ENCODE results near the gene UBP1.

Gene UBP1

GRCh38 chr3:33426068-33426467 lies 14.1 kb downstream of the UBP1 start:
- intact Hi-C loops (cut with DNase I; ENCODE audit: low total_unique reads), result no loop called here
- Histone ChIP-seq H3K27me3 (no peaks in the 10 kb centered on the region), H3K4me1 (peaks cover 0 to 45% (median 14%) of the 10 kb centered on the region in 4 donors), H3K4me3 (no peak overlapping the region), H3K36me3 (peaks cover 5 to 21% (median 15%) of the 10 kb centered on the region in 3 donors), H3K9me3 (no peaks in the 10 kb centered on the region), H3K27ac (no peak overlapping the region)
- no peak for TF ChIP-seq CTCF (IDR thresholded peaks at IDR 0.05)
- DNase-seq, result no peak

GRCh38 chr3:33425453-33425852 lies 14.8 kb downstream of the UBP1 start:
- Histone ChIP-seq H3K9me3 (no peaks in the 10 kb centered on the region), H3K36me3 (peaks cover 5 to 27% (median 21%) of the 10 kb centered on the region in 3 donors), H3K27ac (no peak overlapping the region), H3K4me3 (no peak overlapping the region), H3K27me3 (no peaks in the 10 kb centered on the region), H3K4me1 (peaks cover 0 to 40% (median 12%) of the 10 kb centered on the region in 4 donors)
- DNase-seq, result no peak
- no peak for TF ChIP-seq CTCF (IDR thresholded peaks at IDR 0.05)
- intact Hi-C loops (cut with DNase I; ENCODE audit: low total_unique reads), result no loop called here

GRCh38 chr3:33424606-33425452 lies 15.4 kb downstream of the UBP1 start:
- Histone ChIP-seq H3K27ac (no peak overlapping the region), H3K4me3 (no peak overlapping the region), H3K36me3 (peaks cover 5 to 30% (median 22%) of the 10 kb centered on the region in 3 donors), H3K9me3 (no peaks in the 10 kb centered on the region), H3K4me1 (peaks cover 0 to 34% (median 9%) of the 10 kb centered on the region in 4 donors), H3K27me3 (no peaks in the 10 kb centered on the region)
- no peak for TF ChIP-seq CTCF (IDR thresholded peaks at IDR 0.05)
- intact Hi-C loops (cut with DNase I; ENCODE audit: low total_unique reads), result no loop called here
- DNase-seq, result no peak

- peaks cover 0 to 12% (median 2%) of the 10 kb centered on the region in 4 donors for H3K4me1 ChIP-seq
- H3K9me3 ChIP-seq, result no peaks in the 10 kb centered on the region
- TF ChIP-seq CTCF (IDR thresholded peaks at IDR 0.05), result no peak
- intact Hi-C loops (cut with DNase I; ENCODE audit: low total_unique reads), result no loop called here
- peaks cover 10 to 45% (median 24%) of the 10 kb centered on the region in 3 donors for H3K36me3 ChIP-seq
- H3K27ac ChIP-seq, result no peak overlapping the region
- H3K4me3 ChIP-seq, result no peak overlapping the region
- H3K27me3 ChIP-seq, result no peaks in the 10 kb centered on the region
- DNase-seq, result no peak
These were observed 19.2 kb downstream of the UBP1 start for GRCh38 chr3:33420966-33421365.

- Histone ChIP-seq H3K27ac (no peak overlapping the region), H3K36me3 (peaks cover 10 to 54% (median 28%) of the 10 kb centered on the region in 3 donors)
- intact Hi-C loops (cut with DNase I; ENCODE audit: low total_unique reads), result no loop called here
These were observed 20.3 kb downstream of the UBP1 start for GRCh38 chr3:33419948-33420347.

More at GRCh38 chr3:33419948-33420347, 20.3 kb downstream of the UBP1 start:
- no peak for DNase-seq
- Histone ChIP-seq H3K27me3 (no peaks in the 10 kb centered on the region), H3K9me3 (no peaks in the 10 kb centered on the region), H3K4me1 (peaks cover 0 to 5% (median 2%) of the 10 kb centered on the region in 4 donors), H3K4me3 (no peak overlapping the region)
- no peak for TF ChIP-seq CTCF (IDR thresholded peaks at IDR 0.05)
